ENCODE data around the gene PECR.

DNA sequence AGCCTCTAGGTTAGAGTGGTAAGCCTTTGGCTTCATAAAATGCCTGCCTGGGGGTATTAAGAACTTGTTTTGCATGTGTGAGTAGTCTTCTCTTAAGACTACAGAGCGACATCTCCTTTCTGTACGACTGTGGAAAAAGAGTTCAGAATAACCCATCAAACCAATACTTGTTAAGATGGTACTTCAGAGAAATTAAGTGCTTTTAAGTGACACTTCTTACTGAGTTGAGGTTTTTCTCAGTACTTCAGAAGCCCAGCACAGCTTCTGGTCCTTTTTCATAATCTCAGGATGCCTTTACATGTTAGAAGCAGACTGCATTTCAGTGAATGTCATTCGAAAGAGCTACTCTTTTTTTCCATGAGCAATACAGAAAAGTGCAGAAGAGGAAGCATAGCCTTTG is 38.4 kb upstream of the PECR start:
- TF ChIP-seq POLR2A (IDR thresholded peaks at IDR 0.05; ENCODE audit: low read length) (no peak), GATA1 (IDR thresholded peaks at IDR 0.05; ENCODE audit: low read depth, low read length) (no peak)
